Tibial artery (tissue), 4 donors: ENCODE results near the gene FAM117A.

ENCODE experiments used
- DNase-seq, 2 donors: peaks; one replicate each; pipeline ENCODE4 v3.0.0-alpha.2; 2019
- H3K27ac ChIP-seq, 2 donors: fragments of 200-600 bp; sonication (generic) in 1 of 2; 1 replicate in 1 of 2; 2 replicates in 1 of 2; pipeline ENCODE4 v1.5.1; 2018 to 2019; ENCODE audit warnings: mild to moderate bottlenecking in 1 of 2
- H3K27me3 ChIP-seq, 2 donors: fragments of 200-600 bp; sonication (generic) in 1 of 2; one replicate each; pipeline versions ENCODE4 v1.5.1 to v1.6.0; 2016 to 2019
- H3K36me3 ChIP-seq, 3 donors: fragments of 200-600 bp; sonication (generic) in 2 of 3; one replicate each; pipeline ENCODE4 v1.5.1; 2016 to 2019; ENCODE audit warnings: mild to moderate bottlenecking in 2 of 3
- H3K4me1 ChIP-seq, 4 donors: fragments of 200-600 bp; sonication (generic) in 2 of 4; 1 replicate in 3 of 4; 2 replicates in 1 of 4; pipeline ENCODE4 v1.5.1; 2016 to 2019
- H3K4me3 ChIP-seq, 2 donors: fragments of 200-600 bp; sonication (generic) in 1 of 2; 1 replicate in 1 of 2; 2 replicates in 1 of 2; pipeline ENCODE4 v1.5.1; 2018 to 2019; ENCODE audit warnings: mild to moderate bottlenecking in 2 of 2
- H3K9me3 ChIP-seq, 3 donors: fragments of 200-600 bp; sonication (generic) in 1 of 3; one replicate each; pipeline ENCODE4 v1.5.1; 2016 to 2019
- intact Hi-C: fragments of 100-400 bp; cut with DNase I; formaldehyde crosslinking; loops from one replicate; pipeline ENCODE4 v1.15.0; 2023; ENCODE audit warnings: low total_unique reads
- TF ChIP-seq, protein P1 (sequence below), 2 experiments: fragments of 200-600 bp in 1 of 2; fragments of 450-650 bp in 1 of 2; IDR thresholded peaks; one replicate each; pipeline ENCODE4 v1.5.1; 2017 to 2019; ENCODE audit warnings: antibody characterized with exemption in 2 of 2, mild to moderate bottlenecking in 1 of 2, moderate library complexity in 1 of 2

FAM117A gene

DNA sequence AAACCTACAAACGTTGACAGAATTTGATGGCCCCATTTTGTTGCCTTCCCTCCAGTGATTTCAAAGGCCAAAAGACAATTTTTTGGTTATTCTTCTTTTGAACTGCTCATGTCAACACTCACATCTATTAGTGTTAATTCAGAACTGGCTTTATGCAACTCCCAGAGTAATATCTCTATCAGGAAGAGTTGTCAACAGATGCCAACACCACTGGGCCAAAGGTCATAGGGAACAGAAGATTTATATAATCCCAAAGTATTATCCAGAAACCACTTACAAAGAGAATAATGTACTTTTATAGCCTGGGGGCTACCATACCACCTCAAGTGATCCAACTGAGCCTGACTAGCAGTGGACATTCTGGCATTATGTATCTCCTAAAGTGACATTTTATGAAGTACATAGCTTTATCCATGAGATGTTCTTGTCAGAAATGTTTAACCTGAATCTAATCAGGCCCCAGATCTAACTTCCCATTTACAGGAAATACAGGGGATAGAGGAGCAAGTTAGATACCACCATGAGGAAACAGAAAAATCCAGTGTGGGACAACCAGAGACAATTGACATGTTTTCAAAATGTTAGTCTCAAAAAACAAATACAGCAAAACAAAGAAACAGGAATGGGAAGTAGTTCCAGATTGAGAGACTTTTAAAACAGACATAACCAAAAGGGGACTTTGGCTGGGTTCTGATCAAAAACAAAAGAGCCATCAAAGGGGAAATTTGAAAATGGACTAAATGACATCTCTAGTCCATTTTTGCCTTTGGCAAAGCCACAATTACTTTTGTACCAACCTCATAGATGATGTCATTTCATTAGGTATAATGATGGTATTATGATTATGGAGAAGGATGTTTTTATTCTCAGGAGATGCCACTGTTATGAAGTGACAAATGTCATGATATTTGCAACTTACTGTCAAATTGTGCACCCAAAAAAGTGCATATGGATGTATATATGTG lies 18.5 kb downstream of the FAM117A start:
- Histone ChIP-seq H3K36me3 (peaks cover 0 to 8% (median 0%) of the 10 kb centered on the region in 3 donors), H3K4me3 (no peak overlapping the region), H3K9me3 (no peaks in the 10 kb centered on the region), H3K27me3 (no peaks in the 10 kb centered on the region), H3K4me1 (peaks cover 0 to 30% (median 27%) of the 10 kb centered on the region in 4 donors), H3K27ac (no peak overlapping the region)
- TF ChIP-seq, protein P1, sequence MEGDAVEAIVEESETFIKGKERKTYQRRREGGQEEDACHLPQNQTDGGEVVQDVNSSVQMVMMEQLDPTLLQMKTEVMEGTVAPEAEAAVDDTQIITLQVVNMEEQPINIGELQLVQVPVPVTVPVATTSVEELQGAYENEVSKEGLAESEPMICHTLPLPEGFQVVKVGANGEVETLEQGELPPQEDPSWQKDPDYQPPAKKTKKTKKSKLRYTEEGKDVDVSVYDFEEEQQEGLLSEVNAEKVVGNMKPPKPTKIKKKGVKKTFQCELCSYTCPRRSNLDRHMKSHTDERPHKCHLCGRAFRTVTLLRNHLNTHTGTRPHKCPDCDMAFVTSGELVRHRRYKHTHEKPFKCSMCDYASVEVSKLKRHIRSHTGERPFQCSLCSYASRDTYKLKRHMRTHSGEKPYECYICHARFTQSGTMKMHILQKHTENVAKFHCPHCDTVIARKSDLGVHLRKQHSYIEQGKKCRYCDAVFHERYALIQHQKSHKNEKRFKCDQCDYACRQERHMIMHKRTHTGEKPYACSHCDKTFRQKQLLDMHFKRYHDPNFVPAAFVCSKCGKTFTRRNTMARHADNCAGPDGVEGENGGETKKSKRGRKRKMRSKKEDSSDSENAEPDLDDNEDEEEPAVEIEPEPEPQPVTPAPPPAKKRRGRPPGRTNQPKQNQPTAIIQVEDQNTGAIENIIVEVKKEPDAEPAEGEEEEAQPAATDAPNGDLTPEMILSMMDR (IDR thresholded peaks at IDR 0.05), result no peak
- intact Hi-C loops, result no loop called here
- no peak for DNase-seq

GRCh38 chr17:49742166-49742638 lies 21.7 kb downstream of the FAM117A start:
- intact Hi-C loops, result no loop called here
- H3K4me1 ChIP-seq, result peaks cover 0 to 54% (median 51%) of the 10 kb centered on the region in 4 donors
- no peaks in the 10 kb centered on the region for H3K9me3 ChIP-seq
- no peaks in the 10 kb centered on the region for H3K27me3 ChIP-seq
- H3K4me3 ChIP-seq, result no peak overlapping the region
- no peak for DNase-seq
- H3K36me3 ChIP-seq, result no peaks in the 10 kb centered on the region
- TF ChIP-seq, protein P1 (IDR thresholded peaks at IDR 0.05), result no peak
- peak overlapping the region; percentile 95 for H3K27ac ChIP-seq

GRCh38 chr17:49741692-49742076 lies 22.2 kb downstream of the FAM117A start:
- no peak for DNase-seq
- Histone ChIP-seq H3K9me3 (no peaks in the 10 kb centered on the region), H3K27ac (peak overlapping the region; percentile 95), H3K4me3 (peak overlapping the region in 1 of 2 donors; percentile 0), H3K4me1 (peaks cover 0 to 54% (median 51%) of the 10 kb centered on the region in 4 donors), H3K27me3 (no peaks in the 10 kb centered on the region), H3K36me3 (no peaks in the 10 kb centered on the region)
- TF ChIP-seq, protein P1 (IDR thresholded peaks at IDR 0.05), result no peak
- intact Hi-C loops, result no loop called here

- peaks cover 0 to 54% (median 51%) of the 10 kb centered on the region in 4 donors for H3K4me1 ChIP-seq
- intact Hi-C loops, result no loop called here
- DNase-seq, result no peak
- TF ChIP-seq, protein P1 (IDR thresholded peaks at IDR 0.05), result no peak
- no peaks in the 10 kb centered on the region for H3K9me3 ChIP-seq
- H3K27ac ChIP-seq, result peak overlapping the region; percentile 95
- H3K36me3 ChIP-seq, result no peaks in the 10 kb centered on the region
- H3K4me3 ChIP-seq, result peak overlapping the region in 1 of 2 donors; percentile 0
- no peaks in the 10 kb centered on the region for H3K27me3 ChIP-seq
These were observed 22.8 kb downstream of the FAM117A start for GRCh38 chr17:49741009-49741691.

GRCh38 chr17:49739641-49740271 lies 24.2 kb downstream of the FAM117A start:
- intact Hi-C loops, result no loop called here
- Histone ChIP-seq H3K36me3 (no peaks in the 10 kb centered on the region), H3K27ac (peak overlapping the region; percentile 95), H3K4me1 (peaks cover 0 to 54% (median 51%) of the 10 kb centered on the region in 4 donors), H3K9me3 (no peaks in the 10 kb centered on the region), H3K27me3 (no peaks in the 10 kb centered on the region), H3K4me3 (no peak overlapping the region)
- TF ChIP-seq, protein P1 (IDR thresholded peaks at IDR 0.05), result no peak
- peak; percentile 78 to 81 for DNase-seq
